ENCODE measurements around the gene XDH. TPM values are rescaled to one million over a fixed set of nuclear protein-coding genes. Genes with fewer than 3 reads are reported as not detected.

The XDH gene
- polyA plus RNA-seq, 3 donors = 0.12 to 0.47 (median 0.17) TPM

DNA sequence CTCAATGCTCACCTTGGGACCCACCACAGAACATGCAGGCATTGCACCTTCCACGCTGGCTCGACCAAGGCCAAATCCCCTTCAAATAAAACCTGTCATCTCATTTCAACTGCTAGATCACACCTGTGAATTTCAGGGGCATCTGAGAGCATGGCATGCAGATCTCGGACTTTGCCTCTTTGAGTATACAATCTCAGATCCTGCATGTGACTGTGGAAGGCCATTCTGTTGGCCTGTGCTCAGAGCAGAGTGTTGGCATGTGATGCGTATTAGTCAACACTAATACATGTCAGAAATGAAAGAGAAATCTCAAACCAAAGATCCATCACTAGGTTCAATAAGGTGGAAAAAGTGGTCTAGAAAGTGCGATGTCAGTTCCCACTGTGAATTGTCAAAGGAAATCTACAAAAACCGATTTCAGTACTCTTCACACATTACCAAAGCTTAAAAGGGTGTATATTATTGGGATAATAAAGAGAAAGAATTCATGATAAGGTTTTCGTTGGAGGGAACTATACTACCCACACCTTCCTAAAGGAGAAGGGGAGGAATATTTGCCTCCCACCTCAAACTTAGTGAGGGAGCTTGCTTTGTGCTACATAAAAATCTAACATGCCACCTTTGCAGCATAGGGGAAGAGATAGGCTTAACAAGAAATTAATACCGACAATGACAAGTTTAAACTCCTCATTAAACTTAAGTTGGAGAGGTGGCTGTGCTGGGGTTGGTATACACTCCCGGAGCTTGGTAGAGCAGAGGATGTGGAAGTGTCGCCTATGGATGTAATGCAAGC, 7.8 kb downstream of the XDH start:
- DNase-seq (ENCODE audit: extremely low read depth in 1 of 11, low read depth in 9 of 11, low spot score in 4 of 11) = no peak

DNA sequence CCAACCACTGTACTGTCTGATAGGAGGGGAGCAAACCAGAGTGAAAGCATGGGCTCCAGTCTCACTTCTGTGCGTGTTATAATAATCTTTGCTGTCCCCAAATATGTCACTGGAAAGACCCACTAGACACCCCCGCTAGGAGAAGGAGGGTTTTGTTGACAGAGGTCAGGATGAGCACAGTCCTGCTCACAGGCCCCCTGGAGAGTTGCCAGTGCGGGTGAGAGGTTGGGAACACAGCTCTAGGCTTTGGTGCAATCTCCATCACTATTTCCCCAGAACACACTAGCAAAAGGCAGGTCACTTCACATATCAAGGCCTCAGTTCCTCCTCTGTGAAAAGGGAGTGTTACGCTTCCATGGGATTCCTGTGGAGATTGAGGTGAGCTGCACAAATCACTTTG, 9.7 kb downstream of the XDH start:
- DNase-seq (ENCODE audit: extremely low read depth in 1 of 11, low read depth in 9 of 11, low spot score in 4 of 11) = no peak

DNA sequence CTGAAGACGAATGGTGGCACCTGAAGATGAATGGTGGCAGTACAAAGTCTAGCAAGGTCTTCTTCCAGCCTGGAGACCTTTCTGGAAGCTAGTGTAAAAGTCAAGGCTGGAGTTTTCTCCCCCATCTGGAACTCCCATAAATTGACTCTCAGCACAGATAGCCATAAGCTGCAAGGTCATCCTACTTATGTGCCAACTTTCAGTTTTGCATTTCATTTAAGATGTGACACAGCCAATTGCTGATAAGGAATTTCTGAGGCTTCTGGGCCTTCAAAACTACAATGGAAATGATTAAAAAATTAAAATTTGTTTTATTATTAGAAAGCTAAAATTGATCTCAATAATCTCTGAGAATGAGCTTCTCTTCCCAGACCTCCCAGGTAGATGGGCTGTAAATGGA, 10.2 kb downstream of the XDH start:
- DNase-seq (ENCODE audit: extremely low read depth in 1 of 11, low read depth in 9 of 11, low spot score in 4 of 11) = no peak

DNA sequence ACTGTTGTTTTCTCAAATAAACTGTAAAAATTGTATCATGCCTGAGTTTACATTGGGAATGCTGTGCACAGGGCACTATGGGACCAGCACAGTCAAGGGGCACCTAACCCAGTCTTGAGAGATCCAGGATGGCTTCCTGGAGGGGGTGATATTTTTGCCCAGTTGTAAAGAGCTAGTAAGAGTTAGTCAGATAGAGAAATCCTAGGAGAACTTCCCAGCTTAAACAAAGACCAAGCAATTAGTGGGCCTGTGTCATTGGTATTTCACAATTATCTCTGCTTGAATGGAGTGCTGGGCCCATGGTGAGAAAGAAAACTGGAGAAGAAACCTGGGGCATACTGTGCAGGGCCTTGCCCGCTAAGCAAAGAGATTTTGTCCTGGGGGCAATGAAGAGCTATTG, 12.2 kb downstream of the XDH start:
- DNase-seq (ENCODE audit: extremely low read depth in 1 of 11, low read depth in 9 of 11, low spot score in 4 of 11) = no peak

DNA sequence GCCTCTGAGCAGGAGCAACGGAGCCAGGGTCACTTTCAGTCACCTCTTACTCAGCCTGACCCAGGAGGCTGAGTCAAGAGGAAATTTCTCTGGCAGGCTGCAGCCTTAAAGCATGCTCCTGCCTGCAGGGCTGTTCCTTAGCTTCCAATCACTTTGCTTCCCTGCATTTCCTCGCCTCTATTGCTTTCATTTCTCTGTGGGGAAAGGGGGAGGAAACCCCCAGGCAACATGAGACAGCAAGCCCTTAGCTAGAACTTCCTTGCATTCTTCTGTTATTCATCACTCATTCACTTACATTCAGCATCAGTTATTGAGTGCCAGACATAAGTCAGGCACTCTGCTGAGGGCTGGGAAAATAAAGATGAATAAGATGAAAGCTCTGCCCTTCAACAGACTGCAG, 13.0 kb downstream of the XDH start:
- DNase-seq (ENCODE audit: extremely low read depth in 1 of 11, low read depth in 9 of 11, low spot score in 4 of 11) = no peak

DNA sequence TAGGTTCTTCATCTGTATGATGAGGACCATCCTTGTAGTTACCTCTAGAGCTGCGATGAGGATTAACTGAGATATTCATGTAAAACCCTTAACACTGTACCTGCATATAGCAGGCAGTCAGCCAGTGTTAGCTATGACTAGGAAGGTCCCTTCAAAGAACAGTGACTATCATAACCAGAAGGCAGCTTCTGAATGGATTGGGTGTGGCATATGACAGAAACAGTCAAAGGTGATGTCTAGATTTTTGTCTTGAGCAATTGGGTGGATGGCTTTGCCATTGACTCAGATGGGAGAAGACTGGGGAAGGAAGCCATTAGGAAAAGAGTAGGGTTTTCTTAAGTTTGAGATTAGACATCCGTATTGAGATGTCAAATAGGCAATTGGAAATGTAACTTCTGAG, 15.7 kb downstream of the XDH start:
- no peak for DNase-seq (ENCODE audit: extremely low read depth in 1 of 11, low read depth in 9 of 11, low spot score in 4 of 11)

DNA sequence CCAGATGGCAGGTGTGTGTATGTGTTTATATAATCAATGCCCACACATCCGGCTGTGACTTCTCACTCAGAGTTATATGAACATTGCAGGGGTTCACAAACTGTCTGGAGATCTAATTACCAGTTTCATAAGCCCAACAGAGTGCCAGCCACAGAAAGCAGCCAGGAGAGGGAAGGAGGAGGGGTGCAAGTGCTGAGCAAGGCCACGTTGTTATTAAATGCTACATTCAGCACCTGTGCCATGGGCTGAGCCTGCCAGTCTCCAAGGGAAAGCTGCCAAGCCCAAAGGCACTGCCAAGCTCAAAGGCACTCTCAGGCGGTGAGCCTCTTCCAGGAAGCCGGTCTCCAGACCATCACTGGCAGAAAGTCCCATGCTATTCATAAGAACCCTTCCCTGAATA, 17.4 kb downstream of the XDH start:
- no peak for DNase-seq (ENCODE audit: extremely low read depth in 1 of 11, low read depth in 9 of 11, low spot score in 4 of 11)

DNA sequence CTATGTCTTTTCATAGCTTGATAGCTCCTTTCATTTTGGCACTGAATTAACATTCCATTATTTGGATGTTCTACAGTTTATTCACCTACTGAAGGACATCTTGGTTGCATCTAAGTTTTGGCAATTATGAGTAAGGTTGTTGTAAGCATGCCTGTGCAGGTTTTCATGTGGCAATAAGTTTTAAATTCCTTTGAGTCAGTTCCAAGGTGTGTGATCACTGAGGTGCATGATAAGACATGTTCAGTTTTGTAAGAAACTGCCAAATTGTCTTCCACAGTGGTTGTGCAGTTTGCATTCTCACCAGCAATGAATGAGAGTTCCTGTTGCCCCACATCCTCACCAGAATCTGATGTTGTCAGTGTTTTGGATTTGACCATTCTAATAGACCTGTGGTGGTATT, 24.2 kb downstream of the XDH start:
- no peak for DNase-seq (ENCODE audit: extremely low read depth in 1 of 11, low read depth in 9 of 11, low spot score in 4 of 11)

DNA sequence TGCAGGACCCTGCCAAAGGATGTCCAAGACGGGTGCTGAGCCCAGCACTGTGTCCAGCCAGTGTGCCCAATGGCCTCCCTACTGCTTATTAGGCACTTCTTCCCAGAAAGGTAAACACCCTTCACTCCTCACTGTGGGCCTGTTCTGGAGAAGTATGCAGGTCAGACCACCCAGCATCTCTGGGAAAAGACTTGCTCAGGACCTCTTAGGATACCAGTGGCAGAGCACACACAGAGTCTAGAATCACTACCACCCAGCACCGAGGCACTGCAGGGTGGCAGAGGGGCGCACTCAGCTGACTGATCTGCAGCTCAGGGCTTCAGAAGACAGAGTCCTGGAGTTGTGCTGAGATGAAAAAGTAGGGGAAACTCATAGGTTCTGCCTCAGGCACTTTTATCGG, 25.8 kb downstream of the XDH start:
- DNase-seq (ENCODE audit: extremely low read depth in 1 of 11, low read depth in 9 of 11, low spot score in 4 of 11) = no peak

DNA sequence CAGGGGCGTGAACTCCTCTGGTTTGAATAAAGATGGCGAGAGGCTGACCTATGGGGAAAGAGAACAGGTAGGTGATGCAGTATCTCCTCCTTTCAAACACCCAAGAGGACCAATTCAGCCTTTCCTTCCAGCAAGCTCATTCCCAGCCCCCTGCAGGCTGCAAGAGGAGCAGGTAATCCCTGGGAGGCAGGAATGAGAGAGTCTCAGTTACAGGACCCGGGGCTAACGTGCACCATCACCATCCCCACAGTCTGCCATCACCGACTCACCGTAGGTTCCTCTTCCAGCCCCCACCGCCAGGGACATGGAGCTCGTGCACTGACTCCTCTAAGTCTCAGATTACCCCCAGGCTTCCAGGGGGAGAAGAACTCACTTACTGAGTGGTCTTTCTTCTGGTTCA, 26.7 kb downstream of the XDH start:
- DNase-seq (ENCODE audit: extremely low read depth in 1 of 11, low read depth in 9 of 11, low spot score in 4 of 11) = no peak

DNA sequence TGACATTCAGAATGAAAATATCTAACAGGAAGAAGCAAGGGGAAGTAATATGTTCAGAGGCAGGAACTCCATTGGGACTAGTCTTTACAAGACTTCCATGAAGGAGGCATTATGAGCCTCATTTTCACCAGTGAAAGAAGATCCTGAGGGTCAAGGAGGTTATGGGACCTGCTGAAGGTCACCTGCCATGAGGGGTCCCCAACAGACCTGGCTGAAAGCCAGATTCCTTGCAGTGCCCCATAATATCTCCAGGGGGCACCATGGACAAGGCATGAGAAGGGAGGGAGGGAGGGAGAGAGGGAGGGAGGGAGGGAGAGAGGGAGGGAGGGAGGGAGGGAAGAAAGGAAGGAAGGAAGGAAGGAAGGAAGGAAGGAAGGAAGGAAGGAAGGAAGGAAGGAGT, 27.9 kb downstream of the XDH start:
- DNase-seq (ENCODE audit: extremely low read depth in 1 of 11, low read depth in 9 of 11, low spot score in 4 of 11) = no peak

DNA sequence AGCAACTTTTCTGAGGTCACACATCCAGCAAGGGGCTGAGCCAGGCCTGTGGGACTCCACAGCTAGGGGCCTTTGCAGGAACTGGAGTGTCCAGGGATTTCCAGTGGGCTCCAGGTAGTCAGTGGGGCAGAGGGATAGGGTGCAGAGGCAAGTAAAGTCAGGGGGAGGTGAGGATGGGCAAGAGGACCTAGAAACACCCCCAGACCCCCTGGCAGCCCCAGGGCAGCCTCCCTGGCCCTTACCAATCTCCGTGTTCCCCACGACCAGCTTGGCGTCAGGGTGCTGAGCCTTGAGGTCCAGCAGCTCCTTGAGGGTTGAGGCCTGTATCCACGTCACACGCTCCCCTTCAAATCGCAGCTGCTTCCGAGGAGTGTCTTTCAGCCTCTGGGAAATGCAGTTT, 28.4 kb downstream of the XDH start:
- no peak for DNase-seq (ENCODE audit: extremely low read depth in 1 of 11, low read depth in 9 of 11, low spot score in 4 of 11)

DNA sequence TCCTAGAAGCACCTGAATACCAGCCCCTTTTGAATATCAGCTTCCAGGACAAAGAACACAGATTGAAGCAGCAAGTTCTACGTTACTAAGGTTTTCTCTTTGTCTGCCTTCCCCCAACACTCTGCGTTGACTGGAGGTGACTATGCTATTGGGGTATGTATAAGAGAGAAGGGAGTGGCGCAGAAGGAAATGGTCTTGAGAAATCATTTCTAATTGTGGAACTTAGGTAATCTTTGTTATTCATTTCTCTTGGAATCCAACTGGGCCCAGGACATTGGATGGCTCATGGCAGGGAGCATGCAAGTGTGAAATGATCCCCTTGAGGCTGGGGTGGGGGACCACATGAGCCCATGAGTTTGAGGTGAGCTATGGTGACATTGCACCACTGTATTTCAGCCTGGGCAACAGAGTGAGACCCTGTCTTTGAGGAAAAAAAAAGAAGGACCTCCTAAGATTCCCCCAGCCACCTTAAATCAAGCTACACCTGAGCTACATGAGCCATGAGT, 29.7 kb downstream of the XDH start:
- no peak for DNase-seq (ENCODE audit: extremely low read depth in 1 of 11, low read depth in 9 of 11, low spot score in 4 of 11)

DNA sequence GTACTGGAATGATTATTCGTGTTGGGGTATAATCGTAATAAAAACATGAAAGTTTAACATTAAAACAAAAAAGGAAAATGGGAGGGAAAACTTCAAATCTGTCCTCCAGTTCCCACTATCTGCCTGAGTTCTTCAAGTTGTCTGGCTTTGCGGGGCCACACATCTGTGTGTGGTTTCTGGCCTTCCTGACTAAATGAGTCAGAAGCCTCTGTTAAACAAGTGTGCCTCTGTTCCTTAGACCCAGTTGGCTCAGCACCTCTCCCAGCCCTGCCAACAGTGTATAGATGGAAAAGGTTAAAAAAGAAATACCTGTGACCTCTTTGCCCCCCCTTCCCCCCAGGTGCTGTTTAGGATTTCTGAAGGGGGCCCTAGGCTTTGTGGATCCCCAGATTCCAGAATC, 30.2 kb downstream of the XDH start:
- DNase-seq (ENCODE audit: extremely low read depth in 1 of 11, low read depth in 9 of 11, low spot score in 4 of 11) = no peak

DNA sequence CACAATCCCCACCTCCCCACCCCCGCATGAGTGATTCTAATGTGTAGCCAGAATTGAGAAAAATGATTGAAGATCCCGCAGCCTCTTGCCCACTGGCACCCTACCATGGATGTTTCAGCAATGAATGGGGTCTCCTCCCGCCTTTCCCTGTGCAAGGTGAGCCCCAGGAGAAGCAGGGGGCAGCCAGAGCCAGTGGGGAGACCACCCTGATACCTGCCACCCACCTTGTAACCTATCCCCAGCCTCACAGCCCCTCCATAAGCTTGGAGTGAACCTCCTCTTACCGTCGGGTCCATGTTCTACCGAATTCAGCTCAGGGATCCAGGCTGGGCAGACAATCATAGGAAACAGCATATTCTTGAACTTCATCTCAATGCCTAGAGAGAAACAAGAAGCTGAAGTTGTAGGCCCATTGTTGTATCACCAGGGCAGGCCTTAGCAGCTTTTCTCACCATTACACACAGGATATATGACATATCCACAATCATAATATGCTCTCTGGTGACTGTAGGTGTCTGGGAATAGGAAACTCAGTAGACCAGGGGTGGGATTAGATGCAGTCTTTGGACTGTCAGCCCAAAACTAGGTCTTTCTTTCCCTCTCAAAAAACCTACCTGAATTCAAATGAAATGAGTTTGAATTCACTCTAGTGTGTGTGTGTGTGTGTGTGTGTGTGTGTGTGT, 30.9 kb downstream of the XDH start:
- DNase-seq (ENCODE audit: extremely low read depth in 1 of 11, low read depth in 9 of 11, low spot score in 4 of 11) = no peak

DNA sequence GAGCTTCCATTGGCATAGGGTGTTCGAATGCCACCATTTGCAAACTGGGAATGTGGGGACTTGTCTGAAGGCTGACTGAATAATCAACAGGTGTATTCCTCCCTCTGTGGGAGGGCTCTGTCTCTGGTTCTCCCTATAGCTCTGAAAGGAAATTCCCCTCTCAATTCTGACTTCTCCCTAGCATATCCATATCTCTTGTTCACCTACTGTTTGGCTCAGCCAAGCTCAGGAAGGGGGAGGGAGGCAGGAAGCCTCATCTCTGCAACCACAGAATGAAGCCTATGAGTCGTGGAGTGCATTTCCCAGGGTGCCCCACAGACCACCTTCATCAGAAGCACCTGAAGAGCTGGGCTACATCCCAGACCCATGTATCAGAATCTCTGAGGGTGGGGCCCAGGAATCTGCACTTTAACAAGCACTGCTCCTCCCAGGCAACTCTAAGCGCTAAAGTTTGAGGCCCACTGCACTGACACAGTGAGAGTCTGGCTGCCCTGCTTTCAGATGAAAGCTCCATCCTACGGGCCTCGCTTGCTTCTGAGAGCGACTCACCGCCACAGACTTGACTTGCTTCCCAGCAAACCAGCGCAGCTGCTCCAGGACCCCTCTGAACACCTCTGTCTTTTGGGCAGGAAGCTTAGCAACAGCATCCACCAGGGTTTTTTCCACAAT, 32.0 kb downstream of the XDH start:
- DNase-seq (ENCODE audit: extremely low read depth in 1 of 11, low read depth in 9 of 11, low spot score in 4 of 11) = no peak

DNA sequence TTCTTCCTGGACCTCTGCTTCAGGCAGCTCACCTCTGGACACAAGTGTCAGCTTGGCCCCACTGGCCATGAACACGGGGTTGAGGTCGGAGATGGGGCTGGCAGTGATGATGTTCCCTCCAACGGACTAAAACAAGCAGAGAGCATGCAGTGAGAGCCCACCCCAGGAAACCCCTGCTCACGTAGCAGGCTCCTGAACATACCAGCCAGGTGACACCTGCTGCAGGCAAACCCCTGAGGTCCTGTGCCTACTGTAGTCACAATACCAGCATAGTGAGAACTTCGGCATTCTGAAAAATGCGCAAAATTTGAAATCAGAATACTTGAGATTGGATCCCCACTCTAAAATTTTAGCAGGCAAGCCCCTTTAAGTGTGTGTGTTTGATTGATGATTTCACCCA, 32.9 kb downstream of the XDH start:
- no peak for DNase-seq (ENCODE audit: extremely low read depth in 1 of 11, low read depth in 9 of 11, low spot score in 4 of 11)

DNA sequence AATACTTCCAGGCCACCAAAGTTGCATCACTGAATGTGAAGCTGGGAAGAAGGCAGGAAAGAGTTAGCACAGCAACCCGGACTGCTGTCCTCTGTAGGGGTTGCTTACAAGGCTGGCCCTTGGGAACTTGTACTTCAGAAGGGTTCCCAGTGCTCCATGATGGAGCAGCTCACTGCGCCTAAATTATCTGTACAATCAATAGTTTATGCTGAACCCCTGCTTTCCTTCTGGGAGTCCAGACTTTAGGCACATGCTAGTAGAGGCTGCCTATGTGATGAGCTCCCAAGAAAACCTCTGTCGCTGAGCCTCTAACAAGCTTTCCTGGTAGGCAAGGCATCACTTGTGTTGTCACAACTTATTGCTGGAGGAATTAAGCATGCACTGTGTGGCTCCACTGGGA, 34.3 kb downstream of the XDH start:
- no peak for DNase-seq (ENCODE audit: extremely low read depth in 1 of 11, low read depth in 9 of 11, low spot score in 4 of 11)

DNA sequence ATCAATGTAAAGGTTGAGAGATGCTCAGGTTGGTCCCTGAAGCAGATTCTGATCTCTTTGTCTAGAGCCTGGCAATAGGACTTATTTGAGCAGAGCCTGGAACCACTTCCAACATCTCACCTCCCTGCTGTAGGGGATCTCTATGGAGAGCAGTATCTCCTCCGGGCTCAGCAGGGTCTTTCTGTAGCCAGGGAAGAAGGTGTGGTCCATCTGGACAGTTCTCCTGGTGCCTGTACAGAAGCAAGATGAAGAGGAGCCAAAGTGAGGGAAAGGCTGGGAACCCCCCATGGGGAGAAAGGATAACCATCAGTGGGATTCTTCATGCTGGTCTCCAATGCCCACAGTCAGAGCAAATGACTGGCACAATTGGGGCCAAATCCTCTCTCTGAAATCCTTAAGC, 34.8 kb downstream of the XDH start:
- DNase-seq (ENCODE audit: extremely low read depth in 1 of 11, low read depth in 9 of 11, low spot score in 4 of 11) = no peak

DNA sequence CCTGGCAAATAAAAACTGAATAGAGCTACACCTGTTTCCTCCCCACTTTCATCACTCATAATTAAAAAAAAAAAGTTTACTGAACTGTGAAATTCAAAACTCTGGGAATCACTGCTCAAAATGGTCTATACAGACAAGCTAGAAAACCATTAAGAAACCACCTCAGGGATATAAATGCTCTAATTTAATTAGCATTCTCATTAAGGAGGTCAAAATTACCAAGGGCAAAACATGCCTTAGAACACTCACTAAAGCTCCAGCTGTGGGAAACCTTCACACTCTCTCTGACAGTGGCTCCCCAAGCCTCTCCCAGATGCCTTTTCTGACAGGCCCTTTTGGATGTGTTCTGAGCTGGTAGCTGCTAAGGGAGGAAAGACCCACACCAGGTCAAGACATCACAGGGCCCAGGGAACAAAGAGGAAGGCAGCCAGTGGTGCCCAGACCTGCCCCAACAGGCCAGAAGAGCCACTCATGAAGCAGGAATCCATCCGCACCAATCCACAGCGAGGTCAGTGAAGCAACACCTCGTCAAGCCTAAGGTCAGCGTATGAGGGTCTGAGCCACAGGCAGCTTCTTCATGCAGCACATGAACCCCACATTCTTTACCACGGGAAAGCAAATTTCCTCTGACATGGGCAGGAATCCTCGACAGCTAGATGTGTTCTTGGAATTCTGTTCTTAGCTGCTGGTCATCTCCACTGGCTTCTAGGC, 35.6 kb downstream of the XDH start:
- no peak for DNase-seq (ENCODE audit: extremely low read depth in 1 of 11, low read depth in 9 of 11, low spot score in 4 of 11)
